HG03521 (cell line): ENCODE results near the gene SGCE.

Experiments
- ATAC-seq: cut with Tn5 transposase; IDR thresholded peaks from one replicate; pipeline ENCODE4 v1.9.1; 2021; ENCODE audit warnings: mild to moderate bottlenecking, moderate library complexity; ENCODE audit not compliant: unreplicated experiment

Gene SGCE

DNA sequence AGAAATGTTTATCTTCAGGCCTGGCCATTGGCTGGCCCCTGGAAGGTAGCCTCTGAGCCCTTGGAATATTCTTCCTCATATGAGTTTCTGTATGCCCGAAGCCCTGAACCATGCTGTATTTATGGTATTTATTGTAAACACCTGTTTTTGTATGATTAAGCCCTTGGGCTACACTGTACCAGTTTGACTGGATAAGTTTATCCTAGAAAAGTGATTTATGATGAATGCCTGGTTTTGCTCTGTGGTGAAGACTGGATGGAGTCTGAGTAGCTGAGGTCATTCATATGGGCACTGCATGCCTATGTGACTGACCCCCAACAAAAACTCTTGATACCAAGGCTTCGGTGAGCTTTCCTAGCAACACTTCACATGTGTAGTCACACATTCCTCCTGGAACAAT, 79.6 kb downstream of the SGCE start:
- ATAC-seq = no peak

DNA sequence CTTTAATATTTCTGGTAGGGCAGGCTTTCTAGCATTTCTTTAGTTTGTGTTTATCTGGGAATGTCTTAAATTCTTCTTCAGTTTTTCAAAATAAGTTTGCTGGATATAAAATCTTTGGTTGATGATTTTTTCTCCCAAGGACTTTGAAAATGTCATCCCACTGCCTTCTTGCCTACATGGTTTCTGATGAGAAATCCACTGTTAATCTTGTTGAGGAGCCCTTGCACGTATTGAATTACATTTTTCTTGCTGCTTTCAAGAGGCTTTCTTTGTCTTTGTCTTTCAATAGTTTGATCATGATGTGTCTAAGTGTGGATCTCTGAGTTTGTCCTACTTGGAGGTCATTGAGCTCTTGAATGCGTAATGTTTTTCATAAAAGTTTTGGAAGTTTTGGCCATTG, 80.3 kb downstream of the SGCE start:
- no peak for ATAC-seq

DNA sequence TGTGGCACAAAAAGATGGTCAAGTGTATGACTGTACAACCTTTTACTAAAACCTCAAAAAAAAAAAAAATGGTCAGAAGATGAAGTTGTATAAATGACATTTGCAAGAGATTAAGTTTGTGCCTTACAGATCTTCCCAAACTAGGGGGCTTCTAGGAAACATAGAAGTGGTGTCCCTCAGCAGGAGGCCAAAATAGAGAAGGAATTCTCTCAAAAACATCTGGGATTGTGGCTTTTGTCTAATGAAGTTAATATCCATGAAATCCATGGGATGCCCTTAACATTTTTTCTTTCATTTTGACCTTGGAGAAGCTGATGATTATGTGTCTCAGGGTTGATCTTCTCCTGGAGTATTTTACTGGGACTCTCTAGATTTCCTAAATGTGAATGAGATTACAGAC, 84.1 kb downstream of the SGCE start:
- no peak for ATAC-seq

DNA sequence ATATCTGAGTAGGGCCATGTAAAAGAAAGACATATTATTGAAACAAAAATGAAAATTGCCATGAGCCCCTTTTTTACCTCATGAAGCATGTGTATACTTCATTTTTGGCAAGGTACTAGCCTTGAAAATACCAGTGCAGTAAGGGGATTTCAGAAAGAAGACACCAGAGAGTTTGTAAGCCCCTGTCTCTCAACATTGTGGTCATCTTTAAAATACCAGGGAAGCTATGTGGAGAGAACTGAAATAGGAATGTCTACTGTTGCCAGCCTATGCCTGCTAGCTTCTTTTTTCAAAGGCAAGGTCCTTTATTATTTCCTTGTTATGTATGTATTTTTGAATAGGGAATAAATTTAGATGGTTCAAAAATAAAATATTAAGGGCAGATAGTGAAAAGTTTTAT, 88.5 kb downstream of the SGCE start:
- no peak for ATAC-seq

DNA sequence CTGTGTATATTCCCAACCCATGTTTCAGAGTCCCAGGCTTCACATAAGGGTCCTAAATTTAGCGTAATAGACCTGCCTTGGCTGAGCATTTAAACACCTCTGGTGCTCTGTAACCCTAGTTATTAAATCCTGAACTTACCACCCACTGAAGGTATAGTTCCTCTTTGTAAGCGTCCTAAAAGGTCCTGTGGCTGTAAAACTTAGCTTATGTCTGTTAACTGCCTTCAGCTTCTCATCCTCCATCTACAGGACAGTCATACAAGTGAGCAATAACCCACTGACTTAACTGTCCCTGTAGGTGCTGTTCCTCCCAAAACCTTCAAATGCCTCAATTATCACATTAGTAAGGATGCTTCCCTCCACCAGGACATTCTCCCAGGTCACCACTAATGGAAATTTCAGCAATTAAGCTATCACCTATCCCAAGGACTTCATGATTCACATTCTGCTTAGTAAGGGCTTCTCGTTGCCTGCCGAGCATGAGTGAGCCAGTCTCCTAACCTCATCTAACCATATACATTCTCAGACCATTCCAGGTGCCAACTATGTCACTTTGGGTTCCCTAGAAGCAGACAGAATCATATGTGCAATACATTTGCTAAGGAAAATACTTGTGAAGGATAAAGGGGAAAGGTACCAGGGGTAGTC, 90.6 kb downstream of the SGCE start:
- no peak for ATAC-seq

DNA sequence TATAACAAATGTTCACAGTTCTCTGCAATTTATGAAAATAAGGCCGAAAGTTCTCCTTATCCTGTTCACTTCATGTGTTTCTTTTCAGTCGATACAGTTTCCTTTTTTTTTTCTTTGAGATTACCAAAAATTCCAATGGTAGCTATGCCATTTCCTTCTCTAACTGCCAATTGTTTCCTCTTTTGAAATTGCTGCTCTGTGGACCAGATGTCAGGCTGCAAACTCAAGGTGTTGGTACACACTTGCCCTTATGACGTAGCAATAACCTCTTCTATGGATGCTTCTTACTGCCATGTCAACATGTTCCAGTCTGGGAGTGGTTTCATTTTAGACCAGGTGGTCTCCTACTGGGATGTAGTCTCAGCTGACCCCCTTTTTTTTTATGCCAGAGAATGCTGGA, 93.4 kb downstream of the SGCE start:
- ATAC-seq = no peak

DNA sequence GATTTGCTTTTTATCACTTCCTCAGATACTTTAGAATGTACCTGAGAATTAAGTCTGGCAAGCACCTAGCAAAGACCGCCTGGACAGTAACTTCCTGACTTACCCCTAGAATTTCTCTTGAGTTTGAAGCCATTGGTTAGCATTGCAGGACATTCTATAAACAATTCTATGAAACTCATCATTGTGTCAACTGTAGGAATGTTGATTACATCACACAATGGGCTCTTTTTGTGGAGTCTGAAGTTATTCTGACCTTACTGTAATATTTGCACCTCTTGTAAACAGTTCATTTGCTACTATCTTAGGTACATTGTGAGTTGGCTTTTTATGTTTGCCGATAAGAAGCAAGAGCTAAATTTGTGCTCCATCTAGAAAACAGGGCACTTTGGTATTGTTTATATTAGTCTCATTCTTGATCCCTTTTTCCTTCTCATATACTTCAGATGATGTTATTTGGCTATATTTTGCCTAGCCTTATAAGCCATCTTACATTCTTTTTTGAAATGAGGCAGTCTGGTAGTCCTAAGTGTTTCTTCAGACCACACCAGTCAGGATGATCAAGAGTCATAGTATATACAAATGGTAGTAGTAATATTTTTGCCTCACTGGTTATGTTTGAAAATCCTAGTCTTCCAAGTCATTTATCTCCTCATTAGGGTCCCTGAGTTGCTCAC, 94.0 kb downstream of the SGCE start:
- ATAC-seq = no peak

DNA sequence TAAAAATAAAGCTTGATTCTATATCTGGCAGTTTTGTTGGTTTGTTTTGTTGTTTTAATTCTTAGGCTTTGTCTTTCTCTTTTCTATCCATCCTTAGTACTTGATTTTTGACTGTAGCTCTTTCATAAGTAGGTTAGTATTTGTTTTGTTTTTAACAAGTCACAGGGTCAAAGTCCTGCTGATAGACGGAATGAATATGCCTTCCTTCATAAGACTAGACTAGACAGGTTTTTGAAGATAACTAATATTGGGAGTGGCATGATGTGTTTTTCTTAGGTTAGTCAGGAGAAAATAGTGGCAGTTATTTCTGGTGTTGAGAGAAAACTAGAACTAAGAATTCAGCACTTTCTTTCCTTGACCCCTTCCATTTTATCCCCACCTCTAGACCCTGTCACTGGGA, 96.0 kb downstream of the SGCE start:
- ATAC-seq = no peak

DNA sequence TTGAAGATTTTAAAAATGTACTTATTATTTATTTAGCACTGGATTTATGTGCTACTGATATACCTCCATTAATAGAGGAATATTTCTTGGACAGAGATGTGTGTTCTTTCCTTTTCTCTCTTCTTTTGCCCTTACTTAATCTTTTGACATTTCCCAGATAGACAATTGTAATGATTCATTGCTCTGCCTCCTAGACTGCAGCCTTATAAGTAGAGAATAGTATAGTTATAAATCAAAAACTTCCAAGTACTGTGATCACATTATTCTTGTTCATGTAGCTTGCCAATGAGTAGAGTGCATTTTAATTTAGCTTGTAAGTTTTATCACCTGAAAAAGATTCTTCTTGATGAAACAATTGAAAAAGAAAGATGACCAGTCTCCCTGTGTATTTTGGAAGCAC, 98.7 kb downstream of the SGCE start:
- ATAC-seq = no peak

DNA sequence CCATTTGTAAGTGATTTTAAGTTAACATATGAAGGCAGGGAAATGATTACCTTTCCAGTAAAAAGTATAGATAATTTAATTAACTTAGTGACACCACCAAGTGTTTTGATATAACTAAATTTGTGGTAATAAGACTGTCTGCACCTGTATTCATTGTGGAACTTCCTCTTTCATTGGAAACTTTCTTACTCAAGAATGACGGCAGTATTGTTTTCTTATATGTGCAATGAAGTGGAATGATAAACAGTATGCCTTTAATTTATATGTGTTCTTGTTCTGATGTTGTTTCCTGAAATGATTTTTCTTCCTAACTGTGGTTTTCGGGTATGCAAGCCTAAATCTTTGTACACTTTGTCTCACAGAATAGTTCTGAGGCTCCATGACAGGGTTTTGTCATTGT, 99.9 kb downstream of the SGCE start:
- peak; percentile 75 for ATAC-seq

DNA sequence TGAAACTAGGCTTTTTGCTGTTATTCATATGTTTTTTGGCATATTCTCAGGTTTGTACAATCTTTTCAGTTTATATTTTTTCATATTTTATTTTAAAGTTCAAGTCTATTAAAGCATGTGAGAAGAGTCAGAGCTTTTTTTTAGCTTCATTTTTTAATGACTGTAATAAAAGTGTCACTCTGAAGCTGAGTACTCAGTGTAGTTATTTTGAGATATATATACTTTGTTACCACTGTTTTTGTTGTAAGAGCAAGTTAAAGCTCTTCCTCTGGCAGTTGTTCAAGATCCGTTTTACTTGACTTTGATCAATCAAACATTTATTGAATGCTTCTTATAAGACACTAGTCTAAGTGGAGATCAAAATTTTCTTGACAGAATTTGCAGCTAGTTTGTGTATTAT, 108.8 kb downstream of the SGCE start:
- ATAC-seq = no peak

DNA sequence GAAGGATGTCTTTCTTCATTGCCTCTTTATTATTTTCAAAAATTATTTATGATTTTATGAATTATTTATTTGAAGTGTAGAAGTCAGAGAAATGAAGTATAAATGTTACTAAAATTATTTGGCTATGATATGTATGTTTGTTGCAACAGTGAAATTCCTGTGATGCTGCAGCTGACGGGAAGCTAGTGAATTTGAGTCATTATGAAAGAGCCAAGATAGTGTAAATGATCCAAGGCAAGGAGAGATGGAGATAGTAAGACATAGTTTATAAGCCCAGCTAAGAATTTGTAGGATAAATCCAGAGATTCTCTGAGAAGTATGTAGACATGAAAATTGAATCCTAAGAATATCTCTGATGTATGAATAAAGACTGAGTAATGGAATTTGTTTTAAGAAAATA, 115.5 kb downstream of the SGCE start:
- ATAC-seq = no peak
